BJ (cell line): ENCODE data around the gene LIN7A. TPM values are rescaled to one million over a fixed set of nuclear protein-coding genes. Genes with fewer than 3 reads are reported as not detected.

Source experiments
- CTCF ChIA-PET: fragments of 350-600 bp; formaldehyde crosslinking; extraction: SDS; loops from one replicate; lab custom pipeline; 2021; ENCODE audit warnings: antibody characterized with exemption, inconsistent platforms; lab: Yijun Ruan, JAX
- POLR2A ChIA-PET: fragments of 300-600 bp; sonication (Branson Sonifier 250); formaldehyde crosslinking; extraction: SDS; loops from one replicate; lab custom pipeline; 2021; ENCODE audit warnings: antibody characterized with exemption; lab: Charles Lee
- DNase-seq: peaks from one replicate; pipeline ENCODE4 v3.0.0-alpha.2; 2011; ENCODE audit warnings: low read depth
- H3K27me3 ChIP-seq: 2 replicates; pipeline ENCODE4 v1.6.0; 2011; ENCODE audit warnings: low read length; ENCODE audit not compliant: control insufficient read depth, insufficient read depth
- H3K36me3 ChIP-seq: 2 replicates; pipeline ENCODE4 v1.5.1; 2011; ENCODE audit warnings: low read length; ENCODE audit not compliant: control insufficient read depth, insufficient read depth
- H3K4me3 ChIP-seq: 2 replicates; pipeline ENCODE4 v1.5.1; 2011; ENCODE audit warnings: low read depth, mild to moderate bottlenecking, control low read depth, low read length
- polyA plus RNA-seq: library from polyadenylated mRNA; depleted of rRNA; stranded (reverse); fragments of >200 nt; gene quantifications from 2 replicates; pipeline ENCODE4 v1.2.3, GENCODE V29; 2011
- TF ChIP-seq, protein P1 (sequence below): IDR thresholded peaks from 2 replicates; pipeline ENCODE4 v1.5.1; 2011; ENCODE audit warnings: low read depth, mild to moderate bottlenecking, control low read depth, inconsistent platforms, low read length, moderate library complexity; ENCODE audit not compliant: insufficient read depth

LIN7A gene
- polyA plus RNA-seq, 1 experiment = 15.4 TPM

DNA sequence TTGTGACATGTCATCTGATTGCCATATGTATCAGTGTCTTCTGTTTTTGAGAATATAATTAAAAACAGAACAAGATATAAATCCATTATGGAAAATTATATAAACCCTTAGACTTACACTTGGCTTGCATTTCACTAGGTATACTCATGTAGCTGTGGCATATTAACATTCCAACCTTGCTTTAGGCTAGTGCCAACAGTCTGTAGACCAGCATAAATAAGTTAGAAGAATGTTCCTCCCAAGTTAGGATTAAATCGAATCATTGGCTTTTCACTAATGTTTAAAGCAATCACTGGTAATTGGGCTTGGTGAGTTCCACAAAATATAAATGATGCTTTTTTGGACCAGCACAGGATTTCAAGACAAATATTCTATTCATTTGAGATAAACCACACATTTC is 103.0 kb downstream of the LIN7A start:
- TF ChIP-seq, protein P1, sequence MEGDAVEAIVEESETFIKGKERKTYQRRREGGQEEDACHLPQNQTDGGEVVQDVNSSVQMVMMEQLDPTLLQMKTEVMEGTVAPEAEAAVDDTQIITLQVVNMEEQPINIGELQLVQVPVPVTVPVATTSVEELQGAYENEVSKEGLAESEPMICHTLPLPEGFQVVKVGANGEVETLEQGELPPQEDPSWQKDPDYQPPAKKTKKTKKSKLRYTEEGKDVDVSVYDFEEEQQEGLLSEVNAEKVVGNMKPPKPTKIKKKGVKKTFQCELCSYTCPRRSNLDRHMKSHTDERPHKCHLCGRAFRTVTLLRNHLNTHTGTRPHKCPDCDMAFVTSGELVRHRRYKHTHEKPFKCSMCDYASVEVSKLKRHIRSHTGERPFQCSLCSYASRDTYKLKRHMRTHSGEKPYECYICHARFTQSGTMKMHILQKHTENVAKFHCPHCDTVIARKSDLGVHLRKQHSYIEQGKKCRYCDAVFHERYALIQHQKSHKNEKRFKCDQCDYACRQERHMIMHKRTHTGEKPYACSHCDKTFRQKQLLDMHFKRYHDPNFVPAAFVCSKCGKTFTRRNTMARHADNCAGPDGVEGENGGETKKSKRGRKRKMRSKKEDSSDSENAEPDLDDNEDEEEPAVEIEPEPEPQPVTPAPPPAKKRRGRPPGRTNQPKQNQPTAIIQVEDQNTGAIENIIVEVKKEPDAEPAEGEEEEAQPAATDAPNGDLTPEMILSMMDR = no peak
- ChIA-PET POLR2A (no interaction called here), CTCF (no interaction called here)
- no peak for DNase-seq
- H3K36me3 ChIP-seq = peaks cover 1% of the 10 kb centered on the region; the same call in 1 of the 2 replicates
- H3K27me3 ChIP-seq = no peaks in the 10 kb centered on the region
- H3K4me3 ChIP-seq = no peak overlapping the region

DNA sequence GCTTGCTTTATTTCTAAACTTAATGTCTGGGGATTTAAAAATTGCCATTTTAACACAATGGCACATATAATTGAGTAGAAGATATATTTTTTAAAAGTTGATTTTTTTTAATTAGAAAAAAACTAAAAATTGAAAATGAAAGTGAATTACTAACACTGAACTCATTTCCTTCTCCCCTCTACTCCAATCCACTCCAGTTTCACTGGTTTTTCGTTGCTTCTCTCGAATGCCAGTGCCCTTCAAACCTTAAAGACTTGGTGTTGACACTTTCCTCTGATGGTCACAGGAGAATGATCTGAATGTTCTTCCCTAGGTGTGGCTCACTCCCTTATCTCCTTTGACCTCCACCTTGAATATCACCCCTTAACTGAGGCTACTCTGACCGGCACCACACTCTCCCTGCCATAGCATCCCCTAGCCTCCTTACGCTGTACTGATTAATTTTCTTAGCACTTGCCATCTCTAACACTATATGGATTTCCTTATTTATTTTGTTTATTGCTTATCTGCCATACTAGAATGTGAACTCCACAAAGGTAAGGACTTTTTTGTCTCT is 107.1 kb downstream of the LIN7A start:
- ChIA-PET CTCF (no interaction called here), POLR2A (no interaction called here)
- no peaks in the 10 kb centered on the region for H3K27me3 ChIP-seq
- peaks cover 1% of the 10 kb centered on the region; the same call in 1 of the 2 replicates for H3K36me3 ChIP-seq
- H3K4me3 ChIP-seq = no peak overlapping the region
- DNase-seq = no peak
- TF ChIP-seq, protein P1 = no peak

DNA sequence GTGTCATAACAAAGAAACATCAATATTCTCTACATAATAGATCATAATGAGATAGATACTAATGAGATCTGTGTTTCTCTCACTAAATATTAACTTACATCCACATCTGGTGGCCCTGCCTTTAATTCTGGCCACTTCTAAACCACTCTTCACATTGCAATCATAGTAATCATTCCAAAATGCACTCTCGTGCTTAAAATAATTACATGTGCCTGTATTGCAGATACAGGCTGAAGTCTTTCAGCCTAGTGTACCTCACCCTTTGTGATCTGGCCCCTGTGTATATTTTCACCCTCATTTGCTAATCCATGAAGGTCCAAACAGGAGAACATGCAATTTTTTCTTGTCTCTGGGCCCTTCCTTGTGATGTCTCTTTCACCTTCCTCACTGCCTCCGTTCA is 108.0 kb downstream of the LIN7A start:
- peak; percentile 39 for DNase-seq
- ChIA-PET POLR2A (interaction anchor here (0.6 kb wide), 1 partner anchor 45 kb away, joined by 3 read pairs; no protein-coding TSS in a partner anchor), CTCF (no interaction called here)
- Histone ChIP-seq H3K4me3 (no peak overlapping the region), H3K27me3 (no peaks in the 10 kb centered on the region), H3K36me3 (peaks cover 1% of the 10 kb centered on the region; the same call in 1 of the 2 replicates)
- TF ChIP-seq, protein P1 = no peak

DNA sequence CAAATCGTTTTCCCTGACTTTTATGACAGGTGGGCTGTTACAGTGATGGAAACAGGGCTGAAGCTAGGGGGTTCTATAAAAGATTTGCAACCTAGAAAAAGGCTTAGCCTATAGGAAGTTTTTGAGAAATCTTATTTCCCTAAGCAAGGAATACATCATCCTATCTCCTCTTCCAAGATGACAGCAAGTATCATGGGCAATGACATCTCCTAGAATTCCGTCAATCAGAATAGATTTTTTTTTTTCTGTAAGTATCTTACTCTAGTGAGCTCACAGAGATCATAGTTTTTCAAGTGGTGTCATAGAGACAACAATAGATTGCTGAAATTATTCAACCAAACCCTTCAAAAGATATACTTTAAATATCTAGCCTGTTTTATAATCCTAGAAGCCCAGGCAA is 112.2 kb downstream of the LIN7A start:
- H3K27me3 ChIP-seq = no peaks in the 10 kb centered on the region
- ChIA-PET CTCF (interaction anchor here (2.9 kb wide), 1 partner anchor 12 kb away, joined by 6 read pairs; no protein-coding TSS in a partner anchor), POLR2A (no interaction called here)
- no peak overlapping the region for H3K4me3 ChIP-seq
- TF ChIP-seq, protein P1 = no peak
- no peak for DNase-seq
- peaks cover 1% of the 10 kb centered on the region; the same call in 1 of the 2 replicates for H3K36me3 ChIP-seq

DNA sequence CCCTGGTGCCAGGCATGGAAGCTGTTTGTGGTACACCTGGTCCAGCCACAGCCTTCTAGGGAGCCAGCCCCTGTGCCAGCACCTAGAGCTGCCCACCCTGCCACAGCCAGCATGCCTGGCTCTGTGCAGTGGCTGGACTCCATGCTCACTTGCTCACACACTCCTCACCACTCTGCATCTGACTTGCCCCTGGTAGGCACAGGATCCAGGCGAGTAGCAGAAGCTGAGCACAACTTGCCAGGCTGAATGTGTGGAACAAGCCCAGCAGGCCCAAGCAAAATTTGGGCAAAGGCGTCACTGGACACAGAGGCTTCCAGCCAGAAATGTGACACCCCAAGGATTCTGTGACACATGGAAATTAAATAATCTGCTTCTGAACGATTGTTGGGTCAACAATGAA is 114.3 kb downstream of the LIN7A start:
- TF ChIP-seq, protein P1 = no peak
- no peak for DNase-seq
- Histone ChIP-seq H3K4me3 (no peak overlapping the region), H3K36me3 (peaks cover 1% of the 10 kb centered on the region; the same call in 1 of the 2 replicates), H3K27me3 (no peaks in the 10 kb centered on the region)
- CTCF ChIA-PET = interaction anchor here (0.7 to 1.0 kb wide), 2 partner anchors 14 to 24 kb away, joined by 3 read pairs; no protein-coding TSS in a partner anchor
- POLR2A ChIA-PET = no interaction called here
